Activated T-helper 1 cell treated with anti-CD3 and anti-CD28 coated beads, Interleukin-12 subunit alpha, Interleukin-12 subunit beta, Interleukin-2, Interleukin-4 antibody, amounts not matched to agents 30 ng/mL and 10 ng/mL and 1 ng/mL, durations not matched to agents 14 hours and 24 hours and 36 hours (primary cell): ENCODE data around the gene CASTOR1. TPM values are rescaled to one million over a fixed set of nuclear protein-coding genes. Genes with fewer than 3 reads are reported as not detected.

Experiments
- DNase-seq: peaks from one replicate; pipeline ENCODE4 v3.0.0; 2021; ENCODE audit warnings: low spot score
- H3K27ac Mint-ChIP-seq: one replicate; pipeline ENCODE4 v1.8.0; 2021; ENCODE audit warnings: mild to moderate bottlenecking, mixed read lengths
- H3K27me3 Mint-ChIP-seq: one replicate; pipeline ENCODE4 v1.8.0; 2022; ENCODE audit warnings: mild to moderate bottlenecking, moderate library complexity, mixed read lengths; ENCODE audit not compliant: insufficient read depth
- H3K36me3 Mint-ChIP-seq: one replicate; pipeline ENCODE4 v1.8.0; 2021; ENCODE audit warnings: low read depth, mixed read lengths
- H3K4me1 Mint-ChIP-seq: one replicate; pipeline ENCODE4 v1.8.0; 2021; ENCODE audit warnings: low read depth, mixed read lengths
- H3K4me3 Mint-ChIP-seq: one replicate; pipeline ENCODE4 v1.8.0; 2021; ENCODE audit warnings: mild to moderate bottlenecking, moderate library complexity, mixed read lengths
- H3K9me3 Mint-ChIP-seq: one replicate; pipeline ENCODE4 v1.8.0; 2021; ENCODE audit warnings: mixed read lengths
- intact Hi-C: fragments of 100-400 bp; cut with micrococcal nuclease; formaldehyde crosslinking; loops from one replicate; pipeline ENCODE4 v1.15.1; 2024
- total RNA-seq: library from RNA; stranded (reverse); gene quantifications from 2 replicates; pipeline ENCODE4 v1.2.3, GENCODE V29; 2022

The CASTOR1 gene
- total RNA-seq, 1 donor from 2014 or later = 8.8 TPM

DNA sequence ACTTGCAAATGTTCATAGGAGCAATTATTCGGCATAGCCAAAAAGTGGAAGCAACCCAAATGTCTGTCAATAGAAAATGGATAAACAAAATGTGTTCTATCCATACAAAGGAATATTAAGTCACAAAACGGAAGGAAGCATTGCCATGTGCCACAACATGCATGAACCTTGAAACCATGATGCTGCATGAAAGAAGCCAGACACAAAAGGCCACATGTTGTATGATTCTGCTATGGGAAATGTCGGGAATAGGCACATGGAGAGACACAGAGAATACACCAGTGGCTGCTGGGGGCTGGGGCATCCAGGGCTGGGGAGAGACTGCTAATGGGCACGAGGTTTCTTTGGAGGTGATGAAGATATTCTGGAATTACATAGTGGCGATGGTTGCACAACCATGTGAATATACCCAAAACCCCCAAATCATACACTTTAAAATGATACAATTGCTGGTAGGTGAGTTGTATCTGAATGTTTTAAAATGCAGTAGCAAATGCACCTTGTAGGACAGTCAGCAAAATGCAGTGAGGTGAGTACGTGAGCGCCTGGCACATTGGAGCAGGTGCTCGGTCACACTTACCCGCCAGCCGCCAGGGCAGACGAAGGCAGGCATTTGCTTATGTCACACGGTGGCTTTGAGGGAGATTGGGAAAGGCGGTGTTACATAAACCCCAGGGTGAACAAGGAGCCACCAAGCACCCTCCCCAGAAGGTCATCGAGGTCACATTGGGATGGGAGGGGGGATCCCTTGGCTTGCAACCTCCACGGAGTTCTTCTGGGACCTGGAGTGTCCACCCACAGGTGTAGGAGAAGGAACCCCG, 16.3 kb downstream of the CASTOR1 start:
- H3K27me3 Mint-ChIP-seq = no peaks in the 10 kb centered on the region
- peaks cover 75% of the 10 kb centered on the region for H3K4me1 Mint-ChIP-seq
- no peak overlapping the region for H3K4me3 Mint-ChIP-seq
- H3K9me3 Mint-ChIP-seq = no peaks in the 10 kb centered on the region
- peak overlapping the region; percentile 80 for H3K27ac Mint-ChIP-seq
- DNase-seq = no peak
- peaks cover 32% of the 10 kb centered on the region for H3K36me3 Mint-ChIP-seq
- intact Hi-C loops = no loop called here

- H3K27me3 Mint-ChIP-seq = no peaks in the 10 kb centered on the region
- DNase-seq = no peak
- intact Hi-C loops = no loop called here
- no peak overlapping the region for H3K4me3 Mint-ChIP-seq
- H3K9me3 Mint-ChIP-seq = no peaks in the 10 kb centered on the region
- peaks cover 42% of the 10 kb centered on the region for H3K36me3 Mint-ChIP-seq
- peaks cover 76% of the 10 kb centered on the region for H3K4me1 Mint-ChIP-seq
- no peak overlapping the region for H3K27ac Mint-ChIP-seq
Observed at GRCh38 chr22:30270832-30271231, 18.5 kb downstream of the CASTOR1 start.

- Mint-ChIP-seq H3K4me3 (peak overlapping the region; percentile 95), H3K9me3 (no peaks in the 10 kb centered on the region)
- intact Hi-C loops = loop anchor here (5.0 kb wide), 2 partner anchors 324 to 666 kb away; partner anchors contain the start of genes NF2 and PES1
Observed at GRCh38 chr22:30268331-30268730, 21.0 kb downstream of the CASTOR1 start.

GRCh38 chr22:30267382-30268302, 21.7 kb downstream of the CASTOR1 start:
- peaks cover 45% of the 10 kb centered on the region for H3K36me3 Mint-ChIP-seq
- peaks cover 71% of the 10 kb centered on the region for H3K4me1 Mint-ChIP-seq
- intact Hi-C loops = loop anchor here (1.0 to 5.0 kb wide), 6 partner anchors 59 to 665 kb away; partner anchors contain the start of genes ASCC2, NF2, PES1 and TBC1D10A
- H3K27me3 Mint-ChIP-seq = no peaks in the 10 kb centered on the region
- DNase-seq = peak; percentile 62
- peak overlapping the region; percentile 95 for H3K4me3 Mint-ChIP-seq
- H3K9me3 Mint-ChIP-seq = no peaks in the 10 kb centered on the region
- H3K27ac Mint-ChIP-seq = peak overlapping the region; percentile 100

More at GRCh38 chr22:30268331-30268730, 21.0 kb downstream of the CASTOR1 start:
- no peak for DNase-seq
- H3K4me1 Mint-ChIP-seq = peaks cover 71% of the 10 kb centered on the region
- no peaks in the 10 kb centered on the region for H3K27me3 Mint-ChIP-seq
- H3K36me3 Mint-ChIP-seq = peaks cover 40% of the 10 kb centered on the region
- H3K27ac Mint-ChIP-seq = peak overlapping the region; percentile 100

GRCh38 chr22:30266445-30267381, 22.6 kb downstream of the CASTOR1 start, which contains the start of gene OSM:
Gene OSM, minus strand, starts transcription at chr22:30266851. Its CDS starts 52 bp downstream, at chr22:30266799.
- peaks cover 76% of the 10 kb centered on the region for H3K4me1 Mint-ChIP-seq
- DNase-seq = peak; percentile 68
- H3K4me3 Mint-ChIP-seq = peak within 1 kb of the TSS; percentile 95
- H3K36me3 Mint-ChIP-seq = peaks cover 47% of the 10 kb centered on the region
- H3K9me3 Mint-ChIP-seq = no peaks in the 10 kb centered on the region
- peak within 1 kb of the TSS; percentile 100 for H3K27ac Mint-ChIP-seq
- no peaks in the 10 kb centered on the region for H3K27me3 Mint-ChIP-seq
- intact Hi-C loops = loop anchor here (1.0 to 5.0 kb wide), 13 partner anchors 20 to 664 kb away; partner anchors contain the start of genes ASCC2, LIF, NF2 and PES1

DNA sequence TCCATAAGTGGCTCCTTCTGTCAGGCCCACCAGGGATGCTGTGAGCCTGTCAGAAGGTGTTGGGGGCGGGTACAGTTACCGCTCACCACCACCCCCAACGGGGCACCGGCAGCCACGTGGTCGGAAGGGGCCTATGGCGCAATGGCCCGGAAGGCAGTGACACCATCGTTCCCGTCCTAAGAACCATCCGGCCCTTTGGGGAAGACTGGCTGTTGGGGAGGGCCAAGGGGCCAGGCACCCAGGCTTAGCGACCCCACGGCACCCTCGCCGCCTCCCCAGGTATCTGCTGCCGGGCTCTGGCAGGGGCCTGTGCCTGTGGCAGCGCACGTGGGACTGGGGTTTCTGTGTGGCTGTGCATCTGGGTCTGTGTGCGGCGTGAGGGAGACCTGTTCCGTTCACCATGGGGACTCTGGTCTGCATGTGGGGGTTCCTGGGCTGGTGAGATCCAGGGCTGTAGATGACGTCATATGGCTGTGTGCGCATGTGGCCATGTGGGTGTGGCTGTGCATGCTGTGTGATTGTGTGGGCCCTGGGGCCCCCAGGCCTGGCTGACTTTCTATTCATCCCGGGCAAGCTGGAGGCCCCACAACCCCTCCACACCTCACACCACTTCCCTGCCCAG, 23.4 kb downstream of the CASTOR1 start:
- intact Hi-C loops = loop anchor here (1.0 to 5.0 kb wide), 12 partner anchors 20 to 664 kb away; partner anchors contain the start of genes ASCC2, LIF, NF2 and PES1
- Mint-ChIP-seq H3K36me3 (peaks cover 42% of the 10 kb centered on the region), H3K4me1 (peaks cover 77% of the 10 kb centered on the region), H3K9me3 (no peaks in the 10 kb centered on the region), H3K27me3 (no peaks in the 10 kb centered on the region), H3K4me3 (peak overlapping the region; percentile 95), H3K27ac (peak overlapping the region; percentile 100)
- DNase-seq = peak; percentile 79

- H3K4me1 Mint-ChIP-seq = peaks cover 82% of the 10 kb centered on the region
- intact Hi-C loops = loop anchor here (5.0 kb wide), 2 partner anchors 327 to 663 kb away; partner anchors contain the start of genes NF2 and PES1
- H3K27me3 Mint-ChIP-seq = no peaks in the 10 kb centered on the region
- DNase-seq = no peak
- H3K9me3 Mint-ChIP-seq = no peaks in the 10 kb centered on the region
- peak overlapping the region; percentile 95 for H3K4me3 Mint-ChIP-seq
- H3K27ac Mint-ChIP-seq = peak overlapping the region; percentile 100
- peaks cover 39% of the 10 kb centered on the region for H3K36me3 Mint-ChIP-seq
Observed at GRCh38 chr22:30265131-30265720, 24.1 kb downstream of the CASTOR1 start.

DNA sequence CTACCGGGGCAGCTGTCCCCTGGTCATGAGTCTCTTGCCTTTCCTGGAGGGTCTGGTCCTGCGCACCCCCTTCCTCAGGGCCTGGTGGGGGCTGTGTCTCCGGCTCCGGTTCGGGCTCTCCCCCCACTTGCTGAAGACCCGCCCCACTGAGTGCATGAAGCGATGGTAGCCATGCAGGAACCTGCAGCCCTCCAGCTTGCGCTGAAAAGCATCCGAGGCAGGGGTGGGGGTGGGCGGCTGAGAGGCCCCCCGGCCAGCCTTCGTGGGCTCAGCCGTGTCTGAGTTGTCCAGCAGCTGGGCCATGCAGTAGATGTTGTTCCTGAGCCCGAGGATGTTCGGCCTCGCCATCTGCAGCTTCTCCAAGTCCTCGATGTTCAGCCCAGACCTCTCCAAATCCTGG, 25.4 kb downstream of the CASTOR1 start:
- Mint-ChIP-seq H3K4me3 (peak overlapping the region; percentile 95), H3K27me3 (no peaks in the 10 kb centered on the region), H3K9me3 (no peaks in the 10 kb centered on the region), H3K4me1 (peaks cover 72% of the 10 kb centered on the region), H3K36me3 (peaks cover 34% of the 10 kb centered on the region), H3K27ac (no peak overlapping the region)
- intact Hi-C loops = loop anchor here (1.0 kb wide), 1 partner anchor 160 kb away; no protein-coding TSS in a partner anchor
- DNase-seq = no peak

DNA sequence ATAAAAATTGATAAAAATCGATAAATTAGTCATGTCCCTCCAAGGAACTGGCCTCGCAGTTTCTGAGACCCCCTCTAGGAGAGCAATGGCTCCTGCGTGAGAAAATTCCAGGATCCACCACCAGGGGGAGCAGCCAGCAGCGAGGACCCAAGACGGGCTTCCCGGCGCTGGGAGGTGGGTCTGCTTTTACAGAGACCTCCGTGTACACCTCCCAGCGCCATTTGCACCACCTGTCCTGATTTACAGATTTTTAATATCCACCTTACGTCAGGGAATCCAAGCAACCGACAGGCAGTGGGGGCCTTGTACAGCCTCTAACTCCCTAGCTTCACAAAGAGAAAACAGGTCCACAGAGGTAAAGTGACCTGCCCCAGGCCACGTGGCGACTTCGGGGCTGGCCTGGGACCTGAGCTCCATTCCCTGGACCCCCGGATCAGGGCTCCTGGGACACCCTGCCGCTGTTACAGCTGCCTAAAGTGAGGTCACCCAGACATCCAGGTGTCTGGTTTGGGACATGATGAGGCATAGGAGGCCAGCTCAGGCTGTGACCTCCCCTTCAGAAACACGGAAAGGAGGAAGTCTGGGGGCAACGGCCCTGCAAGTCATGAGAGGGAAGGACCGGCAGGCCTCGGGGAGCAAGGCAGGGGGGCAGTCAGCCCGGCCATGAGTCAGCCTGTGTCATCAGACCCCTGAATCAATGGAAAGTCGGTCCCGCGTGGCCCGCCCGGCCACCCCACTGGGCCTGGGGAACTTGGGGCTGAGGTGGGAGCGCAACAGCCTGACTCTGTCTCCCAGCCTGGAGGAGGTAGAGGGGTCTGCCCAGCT, 26.2 kb downstream of the CASTOR1 start:
- DNase-seq = peak; percentile 67
- Mint-ChIP-seq H3K4me1 (peaks cover 64% of the 10 kb centered on the region), H3K4me3 (peak overlapping the region; percentile 95), H3K27ac (peak overlapping the region; percentile 94), H3K27me3 (no peaks in the 10 kb centered on the region), H3K36me3 (peaks cover 27% of the 10 kb centered on the region), H3K9me3 (no peaks in the 10 kb centered on the region)
- intact Hi-C loops = loop anchor here (1.0 kb wide), 1 partner anchor 161 kb away; no protein-coding TSS in a partner anchor

GRCh38 chr22:30262112-30262511, 27.2 kb downstream of the CASTOR1 start:
- DNase-seq = no peak
- Mint-ChIP-seq H3K27me3 (no peaks in the 10 kb centered on the region), H3K36me3 (peaks cover 22% of the 10 kb centered on the region), H3K4me3 (peak overlapping the region; percentile 78), H3K9me3 (no peaks in the 10 kb centered on the region), H3K4me1 (peaks cover 55% of the 10 kb centered on the region), H3K27ac (peak overlapping the region; percentile 94)
- intact Hi-C loops = no loop called here
